ENCODE data around the gene CIT.

CIT gene

GRCh38 chr12:119728444-119728745 lies 148.7 kb downstream of the CIT start:
- no peaks in the 10 kb centered on the region for H3K4me1 ChIP-seq (ENCODE audit: control insufficient read depth in 1 of 2, insufficient read depth in 2 of 2, low read length in 2 of 2)
- H3K36me3 ChIP-seq (ENCODE audit: control insufficient read depth in 1 of 2, insufficient read depth in 2 of 2, low read length in 2 of 2), result peaks cover 0 to 4% of the 10 kb centered on the region in 2 donors
- no peak overlapping the region for H3K27ac ChIP-seq (ENCODE audit: low read depth, low read length)
- no peaks in the 10 kb centered on the region for H3K27me3 ChIP-seq (ENCODE audit: control insufficient read depth in 1 of 2, insufficient read depth in 2 of 2, low read length in 2 of 2)
- no peaks in the 10 kb centered on the region for H3K9me3 ChIP-seq (ENCODE audit: control insufficient read depth in 1 of 2, low read length in 2 of 2)
- no peak overlapping the region for H3K4me3 ChIP-seq (ENCODE audit: low read depth in 1 of 2, low read length in 2 of 2)
- no peak overlapping the region for H3K9ac ChIP-seq (ENCODE audit: low read depth in 1 of 2, low read length in 2 of 2)

GRCh38 chr12:119727600-119728443 lies 149.3 kb downstream of the CIT start:
- no peaks in the 10 kb centered on the region for H3K27me3 ChIP-seq (ENCODE audit: control insufficient read depth in 1 of 2, insufficient read depth in 2 of 2, low read length in 2 of 2)
- no peak overlapping the region for H3K4me3 ChIP-seq (ENCODE audit: low read depth in 1 of 2, low read length in 2 of 2)
- no peak overlapping the region for H3K27ac ChIP-seq (ENCODE audit: low read depth, low read length)
- no peaks in the 10 kb centered on the region for H3K4me1 ChIP-seq (ENCODE audit: control insufficient read depth in 1 of 2, insufficient read depth in 2 of 2, low read length in 2 of 2)
- no peak overlapping the region for H3K9ac ChIP-seq (ENCODE audit: low read depth in 1 of 2, low read length in 2 of 2)
- H3K36me3 ChIP-seq (ENCODE audit: control insufficient read depth in 1 of 2, insufficient read depth in 2 of 2, low read length in 2 of 2), result peaks cover 0 to 4% of the 10 kb centered on the region in 2 donors
- no peaks in the 10 kb centered on the region for H3K9me3 ChIP-seq (ENCODE audit: control insufficient read depth in 1 of 2, low read length in 2 of 2)

- Histone ChIP-seq H3K27ac (ENCODE audit: low read depth, low read length) (no peak overlapping the region), H3K27me3 (ENCODE audit: control insufficient read depth in 1 of 2, insufficient read depth in 2 of 2, low read length in 2 of 2) (no peaks in the 10 kb centered on the region), H3K9ac (ENCODE audit: low read depth in 1 of 2, low read length in 2 of 2) (no peak overlapping the region), H3K9me3 (ENCODE audit: control insufficient read depth in 1 of 2, low read length in 2 of 2) (no peaks in the 10 kb centered on the region), H3K4me3 (ENCODE audit: low read depth in 1 of 2, low read length in 2 of 2) (no peak overlapping the region), H3K4me1 (ENCODE audit: control insufficient read depth in 1 of 2, insufficient read depth in 2 of 2, low read length in 2 of 2) (no peaks in the 10 kb centered on the region), H3K36me3 (ENCODE audit: control insufficient read depth in 1 of 2, insufficient read depth in 2 of 2, low read length in 2 of 2) (peaks cover 0 to 4% of the 10 kb centered on the region in 2 donors)
These were observed 151.6 kb downstream of the CIT start for GRCh38 chr12:119725523-119725922.

- H3K4me3 ChIP-seq (ENCODE audit: low read depth in 1 of 2, low read length in 2 of 2), result no peak overlapping the region
- no peaks in the 10 kb centered on the region for H3K9me3 ChIP-seq (ENCODE audit: control insufficient read depth in 1 of 2, low read length in 2 of 2)
- H3K4me1 ChIP-seq (ENCODE audit: control insufficient read depth in 1 of 2, insufficient read depth in 2 of 2, low read length in 2 of 2), result peaks cover 6 to 7% of the 10 kb centered on the region in 2 donors
- H3K27me3 ChIP-seq (ENCODE audit: control insufficient read depth in 1 of 2, insufficient read depth in 2 of 2, low read length in 2 of 2), result no peaks in the 10 kb centered on the region
- no peaks in the 10 kb centered on the region for H3K36me3 ChIP-seq (ENCODE audit: control insufficient read depth in 1 of 2, insufficient read depth in 2 of 2, low read length in 2 of 2)
- H3K9ac ChIP-seq (ENCODE audit: low read depth in 1 of 2, low read length in 2 of 2), result no peak overlapping the region
- H3K27ac ChIP-seq (ENCODE audit: low read depth, low read length), result no peak overlapping the region
These were observed 155.8 kb downstream of the CIT start for GRCh38 chr12:119721306-119721705.

DNA sequence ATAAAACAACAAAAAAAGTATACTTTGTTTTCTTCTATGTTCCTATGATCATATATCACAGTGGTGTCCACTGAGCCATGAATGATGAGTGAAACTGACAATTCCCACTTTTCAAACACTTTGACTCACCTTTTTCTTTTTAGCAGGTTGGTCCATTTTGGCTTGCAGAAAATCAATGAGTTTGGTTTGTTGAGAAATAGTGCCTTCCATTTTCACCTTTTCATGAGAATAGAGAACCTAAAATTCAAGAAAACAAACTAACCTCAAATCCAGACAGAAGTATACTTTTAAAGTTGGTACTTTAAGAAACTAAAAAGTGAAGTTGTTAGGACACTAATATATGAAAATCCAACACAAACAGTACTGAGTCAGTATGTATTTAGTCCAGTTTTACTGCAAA lies 156.8 kb downstream of the CIT start:
- Histone ChIP-seq H3K9me3 (ENCODE audit: control insufficient read depth in 1 of 2, low read length in 2 of 2) (no peaks in the 10 kb centered on the region), H3K27ac (ENCODE audit: low read depth, low read length) (no peak overlapping the region), H3K36me3 (ENCODE audit: control insufficient read depth in 1 of 2, insufficient read depth in 2 of 2, low read length in 2 of 2) (peaks cover 0 to under 1% of the 10 kb centered on the region in 2 donors), H3K9ac (ENCODE audit: low read depth in 1 of 2, low read length in 2 of 2) (no peak overlapping the region), H3K4me1 (ENCODE audit: control insufficient read depth in 1 of 2, insufficient read depth in 2 of 2, low read length in 2 of 2) (peaks cover 7 to 11% of the 10 kb centered on the region in 2 donors), H3K27me3 (ENCODE audit: control insufficient read depth in 1 of 2, insufficient read depth in 2 of 2, low read length in 2 of 2) (no peaks in the 10 kb centered on the region), H3K4me3 (ENCODE audit: low read depth in 1 of 2, low read length in 2 of 2) (no peak overlapping the region)

DNA sequence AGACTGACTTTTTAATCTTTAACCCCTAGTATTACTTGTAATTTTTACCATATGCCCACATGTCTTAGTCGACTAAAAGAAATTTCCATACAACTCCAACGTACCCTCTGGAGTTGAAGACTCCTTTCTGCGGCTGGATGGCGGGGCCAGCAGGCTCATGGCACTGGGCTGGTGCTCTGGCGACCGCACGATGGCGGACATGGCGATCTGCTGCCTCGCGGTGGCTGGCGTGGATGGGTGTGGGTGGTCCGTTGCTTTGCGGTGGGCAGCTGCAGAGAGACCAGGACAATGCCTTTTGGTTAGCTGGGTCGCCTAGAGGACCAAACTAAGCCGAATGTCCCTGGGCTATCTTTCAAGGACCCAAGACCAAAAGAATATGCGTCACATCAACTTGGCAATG lies 159.0 kb downstream of the CIT start:
- no peak overlapping the region for H3K9ac ChIP-seq (ENCODE audit: low read depth in 1 of 2, low read length in 2 of 2)

GRCh38 chr12:119715268-119715620 lies 161.9 kb downstream of the CIT start:
- Histone ChIP-seq H3K36me3 (ENCODE audit: control insufficient read depth in 1 of 2, insufficient read depth in 2 of 2, low read length in 2 of 2) (peaks cover 3 to 10% of the 10 kb centered on the region in 2 donors), H3K27ac (ENCODE audit: low read depth, low read length) (no peak overlapping the region), H3K9me3 (ENCODE audit: control insufficient read depth in 1 of 2, low read length in 2 of 2) (no peaks in the 10 kb centered on the region), H3K27me3 (ENCODE audit: control insufficient read depth in 1 of 2, insufficient read depth in 2 of 2, low read length in 2 of 2) (no peaks in the 10 kb centered on the region), H3K9ac (ENCODE audit: low read depth in 1 of 2, low read length in 2 of 2) (no peak overlapping the region), H3K4me3 (ENCODE audit: low read depth in 1 of 2, low read length in 2 of 2) (no peak overlapping the region), H3K4me1 (ENCODE audit: control insufficient read depth in 1 of 2, insufficient read depth in 2 of 2, low read length in 2 of 2) (peaks cover 7 to 21% of the 10 kb centered on the region in 2 donors)

More for the DNA sequence above, 159.0 kb downstream of the CIT start:
- Histone ChIP-seq H3K27me3 (ENCODE audit: control insufficient read depth in 1 of 2, insufficient read depth in 2 of 2, low read length in 2 of 2) (no peaks in the 10 kb centered on the region), H3K4me1 (ENCODE audit: control insufficient read depth in 1 of 2, insufficient read depth in 2 of 2, low read length in 2 of 2) (peaks cover 7 to 14% of the 10 kb centered on the region in 2 donors), H3K4me3 (ENCODE audit: low read depth in 1 of 2, low read length in 2 of 2) (no peak overlapping the region), H3K27ac (ENCODE audit: low read depth, low read length) (no peak overlapping the region), H3K36me3 (ENCODE audit: control insufficient read depth in 1 of 2, insufficient read depth in 2 of 2, low read length in 2 of 2) (peaks cover 3 to 6% of the 10 kb centered on the region in 2 donors), H3K9me3 (ENCODE audit: control insufficient read depth in 1 of 2, low read length in 2 of 2) (no peaks in the 10 kb centered on the region)

- Histone ChIP-seq H3K27ac (ENCODE audit: low read depth, low read length) (no peak overlapping the region), H3K9me3 (ENCODE audit: control insufficient read depth in 1 of 2, low read length in 2 of 2) (no peaks in the 10 kb centered on the region), H3K9ac (ENCODE audit: low read depth in 1 of 2, low read length in 2 of 2) (no peak overlapping the region), H3K4me3 (ENCODE audit: low read depth in 1 of 2, low read length in 2 of 2) (no peak overlapping the region), H3K36me3 (ENCODE audit: control insufficient read depth in 1 of 2, insufficient read depth in 2 of 2, low read length in 2 of 2) (peaks cover 3 to 10% of the 10 kb centered on the region in 2 donors), H3K4me1 (ENCODE audit: control insufficient read depth in 1 of 2, insufficient read depth in 2 of 2, low read length in 2 of 2) (peaks cover 7 to 21% of the 10 kb centered on the region in 2 donors), H3K27me3 (ENCODE audit: control insufficient read depth in 1 of 2, insufficient read depth in 2 of 2, low read length in 2 of 2) (no peaks in the 10 kb centered on the region)
These were observed 162.4 kb downstream of the CIT start for GRCh38 chr12:119714614-119715267.

- Histone ChIP-seq H3K9me3 (ENCODE audit: control insufficient read depth in 1 of 2, low read length in 2 of 2) (no peaks in the 10 kb centered on the region), H3K4me1 (ENCODE audit: control insufficient read depth in 1 of 2, insufficient read depth in 2 of 2, low read length in 2 of 2) (peaks cover 7 to 21% of the 10 kb centered on the region in 2 donors), H3K27me3 (ENCODE audit: control insufficient read depth in 1 of 2, insufficient read depth in 2 of 2, low read length in 2 of 2) (no peaks in the 10 kb centered on the region), H3K4me3 (ENCODE audit: low read depth in 1 of 2, low read length in 2 of 2) (no peak overlapping the region), H3K9ac (ENCODE audit: low read depth in 1 of 2, low read length in 2 of 2) (no peak overlapping the region), H3K36me3 (ENCODE audit: control insufficient read depth in 1 of 2, insufficient read depth in 2 of 2, low read length in 2 of 2) (peaks cover 3 to 10% of the 10 kb centered on the region in 2 donors), H3K27ac (ENCODE audit: low read depth, low read length) (no peak overlapping the region)
These were observed 163.5 kb downstream of the CIT start for GRCh38 chr12:119713551-119714031.

DNA sequence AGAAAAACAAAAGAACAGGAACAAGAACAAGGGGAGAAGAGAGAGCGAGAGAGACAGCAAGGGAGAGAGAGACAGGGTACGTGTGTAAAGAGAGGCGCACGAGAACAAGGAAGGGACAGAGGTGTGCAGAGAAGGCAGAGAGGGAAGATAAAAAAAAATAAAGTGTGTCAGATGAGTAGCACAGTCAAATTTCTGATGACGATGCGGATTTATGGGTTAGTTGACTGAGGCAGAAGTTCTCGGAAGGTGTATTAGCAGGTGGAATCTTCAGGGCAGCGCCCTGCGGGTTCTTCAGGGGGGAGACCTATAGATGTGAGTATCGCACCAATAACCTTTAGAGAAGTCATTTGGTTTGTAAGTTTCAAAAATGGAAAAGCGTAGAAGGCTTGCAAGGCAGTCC lies 164.4 kb downstream of the CIT start:
- Histone ChIP-seq H3K36me3 (ENCODE audit: control insufficient read depth in 1 of 2, insufficient read depth in 2 of 2, low read length in 2 of 2) (peaks cover 3 to 10% of the 10 kb centered on the region in 2 donors), H3K4me3 (ENCODE audit: low read depth in 1 of 2, low read length in 2 of 2) (no peak overlapping the region), H3K27ac (ENCODE audit: low read depth, low read length) (no peak overlapping the region), H3K9ac (ENCODE audit: low read depth in 1 of 2, low read length in 2 of 2) (no peak overlapping the region), H3K9me3 (ENCODE audit: control insufficient read depth in 1 of 2, low read length in 2 of 2) (no peaks in the 10 kb centered on the region), H3K4me1 (ENCODE audit: control insufficient read depth in 1 of 2, insufficient read depth in 2 of 2, low read length in 2 of 2) (peaks cover 7 to 21% of the 10 kb centered on the region in 2 donors), H3K27me3 (ENCODE audit: control insufficient read depth in 1 of 2, insufficient read depth in 2 of 2, low read length in 2 of 2) (no peaks in the 10 kb centered on the region)
